IPS-20b (cell line): ENCODE results near the gene EOGT.

ENCODE experiments used
- H3K27ac ChIP-seq: one replicate; pipeline ENCODE4 v1.5.1; 2013; ENCODE audit warnings: low read length
- H3K27me3 ChIP-seq: 2 replicates; pipeline ENCODE4 v1.6.1; 2013; ENCODE audit warnings: mild to moderate bottlenecking, low read length, inconsistent platforms; ENCODE audit not compliant: insufficient read depth
- H3K36me3 ChIP-seq: 2 replicates; pipeline ENCODE4 v1.6.1; 2013; ENCODE audit warnings: low read depth, mild to moderate bottlenecking, inconsistent platforms, low read length, moderate library complexity; ENCODE audit not compliant: insufficient read depth
- H3K4me1 ChIP-seq: 2 replicates; pipeline ENCODE4 v1.6.1; 2013; ENCODE audit warnings: mild to moderate bottlenecking, control low read depth, inconsistent platforms, low read length, moderate library complexity; ENCODE audit not compliant: insufficient read depth
- H3K4me3 ChIP-seq: 2 replicates; pipeline ENCODE4 v1.5.1; 2013; ENCODE audit warnings: mild to moderate bottlenecking, low read length, inconsistent platforms
- H3K9ac ChIP-seq: 2 replicates; pipeline ENCODE4 v1.6.1; 2013; ENCODE audit warnings: low read depth, mild to moderate bottlenecking, inconsistent platforms, low read length, moderate library complexity
- H3K9me3 ChIP-seq: 2 replicates; pipeline ENCODE4 v1.6.1; 2013; ENCODE audit warnings: mild to moderate bottlenecking, low read depth, low read length, inconsistent platforms; ENCODE audit not compliant: insufficient read depth

EOGT gene

GRCh38 chr3:69005791-69006482 is 7.5 kb downstream of the EOGT start:
- Histone ChIP-seq H3K9ac (no peak overlapping the region), H3K4me3 (no peak overlapping the region), H3K36me3 (peaks cover 87% of the 10 kb centered on the region), H3K27me3 (no peaks in the 10 kb centered on the region), H3K9me3 (no peaks in the 10 kb centered on the region), H3K27ac (no peak overlapping the region), H3K4me1 (peaks cover 24% of the 10 kb centered on the region)

DNA sequence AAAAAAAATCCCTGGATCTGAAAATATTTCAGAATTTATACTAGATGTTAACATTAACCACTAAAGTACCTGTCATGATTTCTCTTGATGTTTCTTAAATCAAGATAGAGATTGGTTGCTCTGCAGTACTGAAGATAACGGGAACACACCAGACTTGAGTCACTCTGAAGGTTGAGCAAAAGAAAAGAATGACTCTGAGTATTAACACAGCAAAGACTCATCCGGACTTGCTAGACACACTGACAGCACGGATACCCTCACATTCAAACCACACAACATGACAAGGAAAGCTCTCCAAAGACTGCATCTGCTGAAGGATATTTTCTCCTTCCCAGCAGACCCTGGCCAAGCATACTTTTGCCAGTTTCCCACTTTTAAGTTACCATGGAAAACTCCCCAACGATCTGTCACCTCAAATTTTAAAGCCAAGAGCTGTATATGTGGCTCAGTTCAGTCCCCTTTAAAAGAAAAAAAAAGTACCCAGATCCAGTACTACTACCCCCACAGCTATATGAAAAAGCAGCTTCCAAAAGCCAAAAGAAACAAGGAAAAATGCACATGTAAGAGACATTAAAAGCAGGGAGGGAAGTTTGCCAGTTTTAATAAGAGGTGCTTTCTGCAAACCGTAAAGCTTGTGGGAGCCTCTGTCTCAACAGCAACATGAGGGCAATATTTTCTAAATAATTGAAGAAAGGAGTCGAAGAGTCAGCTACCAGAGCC is 8.3 kb downstream of the EOGT start:
- Histone ChIP-seq H3K9ac (no peak overlapping the region), H3K27me3 (no peaks in the 10 kb centered on the region), H3K4me1 (peaks cover 16% of the 10 kb centered on the region), H3K27ac (no peak overlapping the region), H3K9me3 (no peaks in the 10 kb centered on the region), H3K36me3 (peaks cover 83% of the 10 kb centered on the region), H3K4me3 (no peak overlapping the region)

GRCh38 chr3:69004138-69004537 is 9.3 kb downstream of the EOGT start:
- Histone ChIP-seq H3K27me3 (no peaks in the 10 kb centered on the region), H3K36me3 (peaks cover 89% of the 10 kb centered on the region), H3K4me1 (peaks cover 6% of the 10 kb centered on the region; the same call in 1 of the 2 replicates), H3K4me3 (no peak overlapping the region), H3K9ac (no peak overlapping the region), H3K9me3 (no peaks in the 10 kb centered on the region), H3K27ac (no peak overlapping the region)

GRCh38 chr3:68999605-69000004 is 13.9 kb downstream of the EOGT start:
- Histone ChIP-seq H3K27me3 (no peaks in the 10 kb centered on the region), H3K9me3 (no peaks in the 10 kb centered on the region), H3K4me1 (no peaks in the 10 kb centered on the region), H3K27ac (no peak overlapping the region), H3K9ac (no peak overlapping the region), H3K36me3 (peaks cover 94% of the 10 kb centered on the region), H3K4me3 (no peak overlapping the region)

GRCh38 chr3:68999158-68999557 is 14.3 kb downstream of the EOGT start:
- no peak overlapping the region for H3K9ac ChIP-seq
- no peaks in the 10 kb centered on the region for H3K4me1 ChIP-seq
- H3K9me3 ChIP-seq = no peaks in the 10 kb centered on the region
- H3K36me3 ChIP-seq = peaks cover 91% of the 10 kb centered on the region
- no peaks in the 10 kb centered on the region for H3K27me3 ChIP-seq
- H3K4me3 ChIP-seq = no peak overlapping the region
- H3K27ac ChIP-seq = no peak overlapping the region

GRCh38 chr3:68997887-68998286 is 15.6 kb downstream of the EOGT start:
- no peak overlapping the region for H3K9ac ChIP-seq
- no peaks in the 10 kb centered on the region for H3K9me3 ChIP-seq
- H3K4me1 ChIP-seq = no peaks in the 10 kb centered on the region
- H3K27ac ChIP-seq = no peak overlapping the region
- H3K27me3 ChIP-seq = no peaks in the 10 kb centered on the region
- no peak overlapping the region for H3K4me3 ChIP-seq
- H3K36me3 ChIP-seq = peaks cover 91% of the 10 kb centered on the region

GRCh38 chr3:68996356-68996995 is 17.0 kb downstream of the EOGT start:
- no peak overlapping the region for H3K4me3 ChIP-seq
- no peaks in the 10 kb centered on the region for H3K4me1 ChIP-seq
- H3K9ac ChIP-seq = no peak overlapping the region
- no peaks in the 10 kb centered on the region for H3K27me3 ChIP-seq
- H3K9me3 ChIP-seq = no peaks in the 10 kb centered on the region
- no peak overlapping the region for H3K27ac ChIP-seq
- peaks cover 89% of the 10 kb centered on the region for H3K36me3 ChIP-seq

- no peaks in the 10 kb centered on the region for H3K27me3 ChIP-seq
- no peak overlapping the region for H3K4me3 ChIP-seq
- no peak overlapping the region for H3K27ac ChIP-seq
- H3K36me3 ChIP-seq = peaks cover 79% of the 10 kb centered on the region
- H3K9me3 ChIP-seq = no peaks in the 10 kb centered on the region
- H3K4me1 ChIP-seq = no peaks in the 10 kb centered on the region
- no peak overlapping the region for H3K9ac ChIP-seq
Observed at GRCh38 chr3:68988740-68989139, 24.7 kb downstream of the EOGT start.

- H3K36me3 ChIP-seq = peaks cover 78% of the 10 kb centered on the region
- no peaks in the 10 kb centered on the region for H3K27me3 ChIP-seq
- no peaks in the 10 kb centered on the region for H3K4me1 ChIP-seq
- no peak overlapping the region for H3K9ac ChIP-seq
- H3K4me3 ChIP-seq = no peak overlapping the region
- H3K27ac ChIP-seq = no peak overlapping the region
- no peaks in the 10 kb centered on the region for H3K9me3 ChIP-seq
Observed at GRCh38 chr3:68987322-68987721, 26.2 kb downstream of the EOGT start.

GRCh38 chr3:68986496-68987208 is 26.8 kb downstream of the EOGT start:
- Histone ChIP-seq H3K4me3 (no peak overlapping the region), H3K27ac (no peak overlapping the region), H3K4me1 (no peaks in the 10 kb centered on the region), H3K36me3 (peaks cover 79% of the 10 kb centered on the region), H3K27me3 (no peaks in the 10 kb centered on the region), H3K9me3 (no peaks in the 10 kb centered on the region), H3K9ac (no peak overlapping the region)

- no peak overlapping the region for H3K4me3 ChIP-seq
- peaks cover 85% of the 10 kb centered on the region for H3K36me3 ChIP-seq
- H3K27ac ChIP-seq = no peak overlapping the region
- H3K9me3 ChIP-seq = no peaks in the 10 kb centered on the region
- H3K4me1 ChIP-seq = no peaks in the 10 kb centered on the region
- no peaks in the 10 kb centered on the region for H3K27me3 ChIP-seq
- H3K9ac ChIP-seq = no peak overlapping the region
Observed at GRCh38 chr3:68985146-68985790, 28.2 kb downstream of the EOGT start.
